ENCODE results near the gene SNX11.

SNX11 gene

GRCh38 chr17:48134912-48135480 is 27.4 kb downstream of the SNX11 start:
- DNase-seq: no peak

GRCh38 chr17:48137656-48138055 is 30.1 kb downstream of the SNX11 start:
- no peak for DNase-seq

- no peak for DNase-seq
Observed at GRCh38 chr17:48139944-48140343, 32.4 kb downstream of the SNX11 start.

GRCh38 chr17:48143629-48144028 is 36.1 kb downstream of the SNX11 start:
- no peak for DNase-seq

GRCh38 chr17:48144231-48144630 is 36.7 kb downstream of the SNX11 start:
- no peak for DNase-seq

- DNase-seq: no peak
Observed at GRCh38 chr17:48144976-48145798, 37.6 kb downstream of the SNX11 start.

- DNase-seq: no peak
Observed at GRCh38 chr17:48148029-48148770, 40.6 kb downstream of the SNX11 start.

- DNase-seq: no peak
Observed at GRCh38 chr17:48148854-48149786, 41.6 kb downstream of the SNX11 start.

- no peak for DNase-seq
Observed at GRCh38 chr17:48149787-48150463, 42.4 kb downstream of the SNX11 start.

- DNase-seq: no peak
Observed at GRCh38 chr17:48150597-48151001, 43.0 kb downstream of the SNX11 start.

- no peak for DNase-seq
Observed at GRCh38 chr17:48151220-48151619, 43.7 kb downstream of the SNX11 start.

GRCh38 chr17:48152289-48152688 is 44.7 kb downstream of the SNX11 start:
- no peak for DNase-seq

- DNase-seq: no peak
Observed at GRCh38 chr17:48153691-48154358, 46.3 kb downstream of the SNX11 start.

GRCh38 chr17:48155889-48156611 is 48.5 kb downstream of the SNX11 start:
- DNase-seq: no peak

GRCh38 chr17:48159232-48159631 is 51.7 kb downstream of the SNX11 start:
- DNase-seq: no peak

- DNase-seq: no peak
Observed at GRCh38 chr17:48160177-48161081, 52.9 kb downstream of the SNX11 start.

- DNase-seq: no peak
Observed at GRCh38 chr17:48161127-48161905, 53.8 kb downstream of the SNX11 start.

- DNase-seq: no peak
Observed at GRCh38 chr17:48162306-48162934, 54.9 kb downstream of the SNX11 start.
